HCT116 (cell line): ENCODE measurements around the gene BANF1.

Experiments
- EZH2 ChIP-seq: fragments of 200-600 bp; sonication (generic); IDR thresholded peaks from 2 replicates; pipeline ENCODE4 v1.6.1; 2017; ENCODE audit warnings: antibody characterized with exemption, mixed run types
- EZH2phosphoT487 ChIP-seq: fragments of 200-600 bp; IDR thresholded peaks from 2 replicates; pipeline ENCODE4 v1.6.1; 2018; ENCODE audit warnings: antibody characterized with exemption, borderline replicate concordance
- TCF7L2 ChIP-seq: IDR thresholded peaks from 2 replicates; pipeline ENCODE4 v1.7.0; 2011; ENCODE audit warnings: borderline replicate concordance, inconsistent platforms; ENCODE audit not compliant: insufficient read depth, insufficient read length; ENCODE audit errors: extremely low read depth
- TF ChIP-seq, protein P1 (sequence below), 3 experiments: fragments of 200-600 bp in 1 of 3; sonication (generic) in 1 of 3; IDR thresholded peaks in 2 of 3; conservative IDR thresholded peaks in 1 of 3; 2 replicates each; pipeline ENCODE4 v1.5.1; 2012 to 2017; ENCODE audit warnings: low read depth in 2 of 3, low read length in 2 of 3, antibody characterized with exemption in 1 of 3, borderline replicate concordance in 1 of 3, control low read depth in 1 of 3, mild to moderate bottlenecking in 1 of 3, mixed read lengths in 1 of 3, mixed run types in 1 of 3, moderate library complexity in 1 of 3; ENCODE audit not compliant: insufficient read depth in 1 of 3
- TF ChIP-seq, protein P2 (sequence below): IDR thresholded peaks from 2 replicates; pipeline ENCODE4 v1.6.1; 2012; ENCODE audit warnings: low read depth
- TF ChIP-seq, protein P3 (sequence below): IDR thresholded peaks from 2 replicates; pipeline ENCODE4 v1.6.1; 2012

DNA sequence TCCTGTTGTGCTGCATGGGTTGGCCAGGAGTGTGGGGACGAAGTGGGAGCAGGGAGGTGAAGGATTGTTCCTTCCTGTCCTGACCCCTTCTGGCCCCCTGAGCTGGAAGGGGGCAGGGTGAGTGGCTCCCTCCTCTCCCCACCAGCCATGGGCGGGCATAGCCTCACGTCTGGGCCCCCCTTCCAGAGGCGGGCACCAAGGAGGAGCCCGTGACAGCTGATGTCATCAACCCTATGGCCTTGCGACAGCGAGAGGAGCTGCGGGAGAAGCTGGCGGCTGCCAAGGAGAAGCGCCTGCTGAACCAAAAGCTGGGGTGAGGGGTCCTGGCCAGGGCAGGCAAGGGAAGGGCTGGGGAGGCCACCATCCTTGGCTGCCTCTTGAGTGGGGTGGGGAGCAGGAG, 37.4 kb upstream of the BANF1 start:
- TF ChIP-seq, protein P1, sequence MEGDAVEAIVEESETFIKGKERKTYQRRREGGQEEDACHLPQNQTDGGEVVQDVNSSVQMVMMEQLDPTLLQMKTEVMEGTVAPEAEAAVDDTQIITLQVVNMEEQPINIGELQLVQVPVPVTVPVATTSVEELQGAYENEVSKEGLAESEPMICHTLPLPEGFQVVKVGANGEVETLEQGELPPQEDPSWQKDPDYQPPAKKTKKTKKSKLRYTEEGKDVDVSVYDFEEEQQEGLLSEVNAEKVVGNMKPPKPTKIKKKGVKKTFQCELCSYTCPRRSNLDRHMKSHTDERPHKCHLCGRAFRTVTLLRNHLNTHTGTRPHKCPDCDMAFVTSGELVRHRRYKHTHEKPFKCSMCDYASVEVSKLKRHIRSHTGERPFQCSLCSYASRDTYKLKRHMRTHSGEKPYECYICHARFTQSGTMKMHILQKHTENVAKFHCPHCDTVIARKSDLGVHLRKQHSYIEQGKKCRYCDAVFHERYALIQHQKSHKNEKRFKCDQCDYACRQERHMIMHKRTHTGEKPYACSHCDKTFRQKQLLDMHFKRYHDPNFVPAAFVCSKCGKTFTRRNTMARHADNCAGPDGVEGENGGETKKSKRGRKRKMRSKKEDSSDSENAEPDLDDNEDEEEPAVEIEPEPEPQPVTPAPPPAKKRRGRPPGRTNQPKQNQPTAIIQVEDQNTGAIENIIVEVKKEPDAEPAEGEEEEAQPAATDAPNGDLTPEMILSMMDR (IDR thresholded peaks at IDR 0.05 in 2 of 3, conservative IDR thresholded peaks at IDR 0.05 in 1 of 3; ENCODE audit: borderline replicate concordance in 1 of 3, insufficient read depth in 1 of 3, low read depth in 2 of 3, low read length in 2 of 3) = no peak
- TF ChIP-seq EZH2phosphoT487 (no peak), EZH2 (no peak), TCF7L2 (no peak)
- TF ChIP-seq, protein P2, sequence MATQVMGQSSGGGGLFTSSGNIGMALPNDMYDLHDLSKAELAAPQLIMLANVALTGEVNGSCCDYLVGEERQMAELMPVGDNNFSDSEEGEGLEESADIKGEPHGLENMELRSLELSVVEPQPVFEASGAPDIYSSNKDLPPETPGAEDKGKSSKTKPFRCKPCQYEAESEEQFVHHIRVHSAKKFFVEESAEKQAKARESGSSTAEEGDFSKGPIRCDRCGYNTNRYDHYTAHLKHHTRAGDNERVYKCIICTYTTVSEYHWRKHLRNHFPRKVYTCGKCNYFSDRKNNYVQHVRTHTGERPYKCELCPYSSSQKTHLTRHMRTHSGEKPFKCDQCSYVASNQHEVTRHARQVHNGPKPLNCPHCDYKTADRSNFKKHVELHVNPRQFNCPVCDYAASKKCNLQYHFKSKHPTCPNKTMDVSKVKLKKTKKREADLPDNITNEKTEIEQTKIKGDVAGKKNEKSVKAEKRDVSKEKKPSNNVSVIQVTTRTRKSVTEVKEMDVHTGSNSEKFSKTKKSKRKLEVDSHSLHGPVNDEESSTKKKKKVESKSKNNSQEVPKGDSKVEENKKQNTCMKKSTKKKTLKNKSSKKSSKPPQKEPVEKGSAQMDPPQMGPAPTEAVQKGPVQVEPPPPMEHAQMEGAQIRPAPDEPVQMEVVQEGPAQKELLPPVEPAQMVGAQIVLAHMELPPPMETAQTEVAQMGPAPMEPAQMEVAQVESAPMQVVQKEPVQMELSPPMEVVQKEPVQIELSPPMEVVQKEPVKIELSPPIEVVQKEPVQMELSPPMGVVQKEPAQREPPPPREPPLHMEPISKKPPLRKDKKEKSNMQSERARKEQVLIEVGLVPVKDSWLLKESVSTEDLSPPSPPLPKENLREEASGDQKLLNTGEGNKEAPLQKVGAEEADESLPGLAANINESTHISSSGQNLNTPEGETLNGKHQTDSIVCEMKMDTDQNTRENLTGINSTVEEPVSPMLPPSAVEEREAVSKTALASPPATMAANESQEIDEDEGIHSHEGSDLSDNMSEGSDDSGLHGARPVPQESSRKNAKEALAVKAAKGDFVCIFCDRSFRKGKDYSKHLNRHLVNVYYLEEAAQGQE = no peak
- TF ChIP-seq, protein P3, sequence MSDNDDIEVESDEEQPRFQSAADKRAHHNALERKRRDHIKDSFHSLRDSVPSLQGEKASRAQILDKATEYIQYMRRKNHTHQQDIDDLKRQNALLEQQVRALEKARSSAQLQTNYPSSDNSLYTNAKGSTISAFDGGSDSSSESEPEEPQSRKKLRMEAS = no peak
